ENCODE results near the gene CORO7. TPM values are rescaled to one million over a fixed set of nuclear protein-coding genes. Genes with fewer than 3 reads are reported as not detected.
A peak's percentile ranks its signal among the peaks of the same experiment; 100 is the strongest.

The CORO7 gene
- polyA plus RNA-seq, 2 of the 4 experiments (the other 2 are of a cell fraction) = 6.0 to 11.9 TPM

DNA sequence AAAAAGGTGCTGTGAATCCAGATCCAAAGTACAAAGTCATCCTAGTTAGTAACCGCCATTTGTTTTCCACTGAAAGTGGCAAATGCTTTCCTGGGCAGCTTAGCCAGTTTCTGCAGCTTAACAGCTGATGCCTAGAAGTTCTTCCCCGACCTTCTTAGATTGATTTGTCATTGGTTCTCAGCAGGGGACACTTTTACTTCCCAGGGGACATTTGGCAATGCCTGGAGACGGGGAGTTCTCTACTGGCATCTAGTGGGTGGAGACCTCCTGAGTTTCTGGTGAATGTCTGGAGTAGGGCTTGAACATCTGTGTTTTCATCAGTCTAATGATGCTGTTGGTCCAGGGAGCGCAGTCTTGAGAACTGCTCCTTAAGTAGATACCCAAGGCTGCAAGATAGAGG, 16.8 kb upstream of the CORO7 start:
- ATAC-seq (peak; percentile 24 to 25; a peak in 2 of 6 replicates), FAIRE-seq (no peak), DNase-seq (ENCODE audit: low read depth in 1 of 2, low spot score in 1 of 2) (no peak)
- TF ChIP-seq ZNF302 (CRISPR knock-in tag; IDR thresholded peaks at IDR 0.05) (no peak), RFX5 (IDR thresholded peaks at IDR 0.05) (no peak), RCOR1 (IDR thresholded peaks at IDR 0.05; ENCODE audit: low read depth, low read length) (no peak), SREBF2 (IDR thresholded peaks at IDR 0.05) (no peak), ATOH8 (CRISPR knock-in tag; IDR thresholded peaks at IDR 0.05; ENCODE audit: low read depth) (no peak), JUNB (IDR thresholded peaks at IDR 0.05) (no peak), NR3C1 (IDR thresholded peaks at IDR 0.05) (no peak), KDM1A (IDR thresholded peaks at IDR 0.05; ENCODE audit: low read depth) (no peak), HEYL (CRISPR knock-in tag; IDR thresholded peaks at IDR 0.05) (no peak), MAX (IDR thresholded peaks at IDR 0.05) (no peak), ESRRA (IDR thresholded peaks at IDR 0.05; ENCODE audit: borderline replicate concordance, low read length) (no peak)
- TF ChIP-seq, protein P1, sequence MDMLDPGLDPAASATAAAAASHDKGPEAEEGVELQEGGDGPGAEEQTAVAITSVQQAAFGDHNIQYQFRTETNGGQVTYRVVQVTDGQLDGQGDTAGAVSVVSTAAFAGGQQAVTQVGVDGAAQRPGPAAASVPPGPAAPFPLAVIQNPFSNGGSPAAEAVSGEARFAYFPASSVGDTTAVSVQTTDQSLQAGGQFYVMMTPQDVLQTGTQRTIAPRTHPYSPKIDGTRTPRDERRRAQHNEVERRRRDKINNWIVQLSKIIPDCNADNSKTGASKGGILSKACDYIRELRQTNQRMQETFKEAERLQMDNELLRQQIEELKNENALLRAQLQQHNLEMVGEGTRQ (IDR thresholded peaks at IDR 0.05) = no peak
- no peak overlapping the region for H3K4me3 ChIP-seq
- H3K27ac ChIP-seq = no peak overlapping the region
- peaks cover 10% of the 10 kb centered on the region for H3K4me1 ChIP-seq
- WGBS (ENCODE audit: missing lambda C conversion rate) = 77% methylated on average over 4 of the region's 4 CpGs
- CTCF ChIA-PET = interaction anchor here (1.5 kb wide), 1 partner anchor 74 kb away, joined by 5 read pairs; no protein-coding TSS in a partner anchor
- POLR2A ChIA-PET = no interaction called here
- H3K9me3 ChIP-seq = no peaks in the 10 kb centered on the region
- no peak overlapping the region for H3K4me2 ChIP-seq

GRCh38 chr16:4431023-4431422, 14.6 kb upstream of the CORO7 start:
- CTCF ChIA-PET = no interaction called here
- ATAC-seq = no peak
- Histone ChIP-seq H3K27ac (no peak overlapping the region), H3K4me1 (peaks cover 22% of the 10 kb centered on the region), H3K4me2 (no peak overlapping the region), H3K4me3 (no peak overlapping the region), H3K9me3 (no peaks in the 10 kb centered on the region)
- no peak for FAIRE-seq
- no peak for DNase-seq (ENCODE audit: low read depth in 1 of 2, low spot score in 1 of 2)
- POLR2A ChIA-PET = no interaction called here
- TF ChIP-seq FOSB (CRISPR knock-in tag; IDR thresholded peaks at IDR 0.05) = no peak
- TF ChIP-seq NR3C1 (IDR thresholded peaks at IDR 0.05) = no peak
- TF ChIP-seq NPAS2 (CRISPR knock-in tag; IDR thresholded peaks at IDR 0.05; ENCODE audit: borderline replicate concordance) = no peak
- TF ChIP-seq TFCP2L1 (CRISPR knock-in tag; IDR thresholded peaks at IDR 0.05) = no peak
- no peak for TF ChIP-seq EHMT2 (IDR thresholded peaks at IDR 0.05; ENCODE audit: low read depth)
- no peak for TF ChIP-seq EP300 (IDR thresholded peaks at IDR 0.05)
- TF ChIP-seq ZSCAN20 (CRISPR knock-in tag; IDR thresholded peaks at IDR 0.05) = no peak
- no peak for TF ChIP-seq RCOR1 (IDR thresholded peaks at IDR 0.05; ENCODE audit: low read depth, low read length)
- no peak for TF ChIP-seq MAX (IDR thresholded peaks at IDR 0.05)
- no peak for TF ChIP-seq CBX2 (IDR thresholded peaks at IDR 0.05; ENCODE audit: borderline replicate concordance, low read depth)
- TF ChIP-seq ATOH8 (CRISPR knock-in tag; IDR thresholded peaks at IDR 0.05; ENCODE audit: low read depth) = no peak
- 92% methylated on average over 9 of the region's 9 CpGs for WGBS (ENCODE audit: missing lambda C conversion rate)

GRCh38 chr16:4428500-4428899, 12.1 kb upstream of the CORO7 start:
- ChIA-PET POLR2A (interaction anchor here (0.6 to 0.7 kb wide), 3 partner anchors 15 to 186 kb away, joined by 3 to 5 read pairs (median 3); no protein-coding TSS in a partner anchor), CTCF (interaction anchor here (0.7 to 3.2 kb wide), 6 partner anchors 9 to 166 kb away, joined by 3 to 13 read pairs (median 4); partner anchors contain the start of gene CORO7)
- Histone ChIP-seq H3K27ac (no peak overlapping the region), H3K4me1 (peaks cover 18% of the 10 kb centered on the region), H3K4me3 (no peak overlapping the region), H3K4me2 (no peak overlapping the region), H3K9me3 (no peaks in the 10 kb centered on the region)
- 90% methylated on average over 7 of the region's 7 CpGs for WGBS (ENCODE audit: missing lambda C conversion rate)
- ATAC-seq = no peak
- no peak for DNase-seq (ENCODE audit: low read depth in 1 of 2, low spot score in 1 of 2)
- no peak for FAIRE-seq
- no peak for TF ChIP-seq ZSCAN20 (CRISPR knock-in tag; IDR thresholded peaks at IDR 0.05)
- TF ChIP-seq RAD21 (conservative IDR thresholded peaks at IDR 0.05 in 1 of 2, IDR thresholded peaks at IDR 0.05 in 1 of 2) = no peak
- TF ChIP-seq REST (IDR thresholded peaks at IDR 0.05) = no peak
- TF ChIP-seq BCL3 (IDR thresholded peaks at IDR 0.05) = no peak
- no peak for TF ChIP-seq TFCP2L1 (CRISPR knock-in tag; IDR thresholded peaks at IDR 0.05)
- TF ChIP-seq ATOH8 (CRISPR knock-in tag; IDR thresholded peaks at IDR 0.05; ENCODE audit: low read depth) = no peak
- TF ChIP-seq HEYL (CRISPR knock-in tag; IDR thresholded peaks at IDR 0.05) = no peak
- no peak for TF ChIP-seq HOXB13 (CRISPR knock-in tag; IDR thresholded peaks at IDR 0.05; ENCODE audit: low read depth)

Measured in A549 (cell line).